Neural progenitor cell (in vitro differentiated cells): ENCODE measurements around the gene TAF11. TPM values are rescaled to one million over a fixed set of nuclear protein-coding genes. Genes with fewer than 3 reads are reported as not detected.

Source experiments
- DNase-seq: peaks from one replicate; pipeline ENCODE4 v3.0.0-alpha.2; 2016; ENCODE audit warnings: low spot score
- H2AFZ ChIP-seq: fragments of 200-600 bp; sonication (generic); replicated peaks from 2 replicates; pipeline ENCODE4 v1.6.1; 2016; ENCODE audit warnings: antibody characterized with exemption
- H3F3A ChIP-seq: fragments of 200-600 bp; sonication (generic); 2 replicates; pipeline ENCODE4 v1.6.1; 2016; ENCODE audit warnings: antibody characterized with exemption, low read depth
- H3K27ac ChIP-seq: fragments of 200-600 bp; sonication (generic); 2 replicates; pipeline ENCODE4 v1.5.1; 2016; ENCODE audit warnings: mild to moderate bottlenecking
- H3K27me3 ChIP-seq: fragments of 200-600 bp; sonication (generic); 2 replicates; pipeline ENCODE4 v1.6.1; 2016; ENCODE audit warnings: mild to moderate bottlenecking, moderate library complexity
- H3K36me3 ChIP-seq: fragments of 200-600 bp; sonication (generic); 2 replicates; pipeline ENCODE4 v1.5.1; 2016
- H3K4me1 ChIP-seq: fragments of 200-600 bp; sonication (generic); 2 replicates; pipeline ENCODE4 v1.6.1; 2016; ENCODE audit warnings: mixed run types
- H3K4me2 ChIP-seq: fragments of 200-600 bp; sonication (generic); 2 replicates; pipeline ENCODE4 v1.6.1; 2016
- H3K4me3 ChIP-seq: fragments of 200-600 bp; sonication (generic); 2 replicates; pipeline ENCODE4 v1.5.1; 2016
- H3K79me2 ChIP-seq: fragments of 200-600 bp; sonication (generic); 2 replicates; pipeline ENCODE4 v1.6.1; 2016; ENCODE audit warnings: low read depth
- H3K9ac ChIP-seq: fragments of 200-600 bp; sonication (generic); 2 replicates; pipeline ENCODE4 v1.6.1; 2016
- H3K9me3 ChIP-seq: fragments of 200-600 bp; sonication (generic); 2 replicates; pipeline ENCODE4 v1.5.1; 2016; ENCODE audit warnings: low read depth
- H4K20me1 ChIP-seq: fragments of 200-600 bp; sonication (generic); 2 replicates; pipeline ENCODE4 v1.6.1; 2016; ENCODE audit warnings: low read depth
- H3K27ac Mint-ChIP-seq: 3 replicates; pipeline ENCODE4 v1.8.0; 2021; ENCODE audit warnings: mixed read lengths
- H3K27me3 Mint-ChIP-seq: 2 replicates; pipeline ENCODE4 v1.8.0; 2022; ENCODE audit warnings: low read depth, mild to moderate bottlenecking, inconsistent platforms, moderate library complexity, mixed read lengths; ENCODE audit not compliant: insufficient read depth
- H3K36me3 Mint-ChIP-seq: 3 replicates; pipeline ENCODE4 v1.8.0; 2021; ENCODE audit warnings: mixed read lengths
- H3K4me1 Mint-ChIP-seq: 3 replicates; pipeline ENCODE4 v1.8.0; 2021; ENCODE audit warnings: mixed read lengths
- H3K4me3 Mint-ChIP-seq: 3 replicates; pipeline ENCODE4 v1.8.0; 2021; ENCODE audit warnings: mild to moderate bottlenecking, moderate library complexity, mixed read lengths
- H3K9me3 Mint-ChIP-seq: 3 replicates; pipeline ENCODE4 v1.8.0; 2020; ENCODE audit warnings: mixed read lengths
- CTCF ChIP-seq: fragments of 200-600 bp; sonication (generic); IDR thresholded peaks from 2 replicates; pipeline ENCODE4 v1.5.1; 2017; ENCODE audit warnings: antibody characterized with exemption, mild to moderate bottlenecking
- EZH2 ChIP-seq: fragments of 200-600 bp; sonication (generic); IDR thresholded peaks from 2 replicates; pipeline ENCODE4 v1.6.1; 2017; ENCODE audit warnings: antibody characterized with exemption, mild to moderate bottlenecking, moderate library complexity
- EZH2phosphoT487 ChIP-seq: fragments of 200-600 bp; sonication (generic); IDR thresholded peaks from 2 replicates; pipeline ENCODE4 v1.6.1; 2017; ENCODE audit warnings: antibody characterized with exemption
- total RNA-seq: library from RNA; depleted of rRNA; stranded (reverse); fragments of >200 nt; gene quantifications from 2 replicates; pipeline ENCODE4 v1.2.3, GENCODE V29; 2015; ENCODE audit warnings: low replicate concordance

The TAF11 gene
- total RNA-seq, 1 donor from 2014 or later, result 75.0 TPM

- H4K20me1 ChIP-seq, result peaks cover 82% of the 10 kb centered on the region
Measured at GRCh38 chr6:34929241-34929978, 41.6 kb upstream of the TAF11 start.

GRCh38 chr6:34928695-34929094 is 40.9 kb upstream of the TAF11 start:
- H3K4me3 Mint-ChIP-seq, result no peak overlapping the region
- H3K9me3 Mint-ChIP-seq, result no peaks in the 10 kb centered on the region
- TF ChIP-seq EZH2 (no peak), CTCF (no peak), EZH2phosphoT487 (no peak)
- H3K79me2 ChIP-seq, result peaks cover 19% of the 10 kb centered on the region
- H3K4me3 ChIP-seq, result no peak overlapping the region
- H3K9ac ChIP-seq, result no peak overlapping the region
- peaks cover 15% of the 10 kb centered on the region for H3K4me1 Mint-ChIP-seq
- H3K36me3 Mint-ChIP-seq, result no peaks in the 10 kb centered on the region
- DNase-seq, result no peak
- H3K9me3 ChIP-seq, result no peaks in the 10 kb centered on the region
- H3F3A ChIP-seq, result peaks cover 23% of the 10 kb centered on the region
- H2AFZ ChIP-seq, result no peak overlapping the region
- peaks cover 40% of the 10 kb centered on the region for H3K27me3 ChIP-seq
- H4K20me1 ChIP-seq, result peaks cover 84% of the 10 kb centered on the region
- H3K4me2 ChIP-seq, result peak overlapping the region; percentile 69
- H3K4me1 ChIP-seq, result peaks cover 37% of the 10 kb centered on the region
- no peaks in the 10 kb centered on the region for H3K36me3 ChIP-seq
- no peaks in the 10 kb centered on the region for H3K27me3 Mint-ChIP-seq
- no peak overlapping the region for H3K27ac Mint-ChIP-seq
- H3K27ac ChIP-seq, result no peak overlapping the region

More at GRCh38 chr6:34929241-34929978, 41.6 kb upstream of the TAF11 start:
- H3K27ac ChIP-seq, result no peak overlapping the region
- Mint-ChIP-seq H3K4me1 (peaks cover 15% of the 10 kb centered on the region), H3K9me3 (no peaks in the 10 kb centered on the region), H3K27me3 (no peaks in the 10 kb centered on the region), H3K27ac (no peak overlapping the region), H3K36me3 (no peaks in the 10 kb centered on the region), H3K4me3 (no peak overlapping the region)
- H3K79me2 ChIP-seq, result peaks cover 19% of the 10 kb centered on the region
- H3K4me3 ChIP-seq, result no peak overlapping the region
- peaks cover 40% of the 10 kb centered on the region for H3K27me3 ChIP-seq
- TF ChIP-seq EZH2 (no peak), CTCF (no peak), EZH2phosphoT487 (no peak)
- H3K9me3 ChIP-seq, result no peaks in the 10 kb centered on the region
- DNase-seq, result no peak
- peaks cover 23% of the 10 kb centered on the region for H3F3A ChIP-seq
- H2AFZ ChIP-seq, result no peak overlapping the region
- H3K36me3 ChIP-seq, result no peaks in the 10 kb centered on the region
- no peak overlapping the region for H3K4me2 ChIP-seq
- H3K9ac ChIP-seq, result no peak overlapping the region
- H3K4me1 ChIP-seq, result peaks cover 33% of the 10 kb centered on the region

GRCh38 chr6:34928220-34928619 is 40.4 kb upstream of the TAF11 start:
- peak; percentile 74 for DNase-seq
- Histone ChIP-seq H3K36me3 (no peaks in the 10 kb centered on the region), H2AFZ (no peak overlapping the region), H3K79me2 (peaks cover 19% of the 10 kb centered on the region), H3K27me3 (peaks cover 40% of the 10 kb centered on the region), H3K4me1 (peaks cover 37% of the 10 kb centered on the region), H4K20me1 (peaks cover 81% of the 10 kb centered on the region), H3K27ac (peak overlapping the region; percentile 18), H3K4me3 (peak overlapping the region; percentile 16), H3K9me3 (no peaks in the 10 kb centered on the region), H3K4me2 (peak overlapping the region; percentile 69), H3F3A (peaks cover 23% of the 10 kb centered on the region), H3K9ac (no peak overlapping the region)
- H3K9me3 Mint-ChIP-seq, result no peaks in the 10 kb centered on the region
- H3K4me1 Mint-ChIP-seq, result peaks cover 15% of the 10 kb centered on the region
- TF ChIP-seq CTCF, result no peak
- no peak for TF ChIP-seq EZH2
- TF ChIP-seq EZH2phosphoT487, result peak; percentile 35
- no peaks in the 10 kb centered on the region for H3K36me3 Mint-ChIP-seq
- no peaks in the 10 kb centered on the region for H3K27me3 Mint-ChIP-seq
- no peak overlapping the region for H3K4me3 Mint-ChIP-seq
- no peak overlapping the region for H3K27ac Mint-ChIP-seq
